ENCODE data around the gene TREML2. TPM values are rescaled to one million over a fixed set of nuclear protein-coding genes. Genes with fewer than 3 reads are reported as not detected.

Gene TREML2
- total RNA-seq, 1 experiment from 2014 or later = not detected

GRCh38 chr6:41236276-41236675 is 35.3 kb upstream of the TREML2 start (continued):
- TF ChIP-seq POLR2AphosphoS5 (IDR thresholded peaks at IDR 0.05; ENCODE audit: low read depth, low read length) = no peak
- no peak for TF ChIP-seq CTCF (IDR thresholded peaks at IDR 0.05 in 2 of 3, conservative IDR thresholded peaks at IDR 0.05 in 1 of 3; ENCODE audit: borderline replicate concordance in 1 of 3, insufficient read depth in 1 of 3, low read depth in 2 of 3, low read length in 2 of 3)
- TF ChIP-seq CBX3 (IDR thresholded peaks at IDR 0.05; ENCODE audit: low read depth) = no peak

GRCh38 chr6:41232667-41233066 is 31.7 kb upstream of the TREML2 start:
- Histone ChIP-seq H3K4me2 (ENCODE audit: low read length) (no peak overlapping the region), H3K9ac (ENCODE audit: low read length) (no peak overlapping the region), H3K79me2 (ENCODE audit: insufficient read depth, low read length) (no peaks in the 10 kb centered on the region), H2AFZ (ENCODE audit: low read depth, low read length, poor library complexity, severe bottlenecking) (no peak overlapping the region), H3K27me3 (ENCODE audit: insufficient read depth, low read length) (peaks cover 36% of the 10 kb centered on the region), H3K4me3 (replicated peaks in 1 of 2; ENCODE audit: low read depth in 1 of 2, low read length in 2 of 2) (no peak overlapping the region), H3K4me1 (ENCODE audit: control insufficient read depth in 1 of 2, insufficient read depth in 2 of 2, low read length in 2 of 2) (no peaks in the 10 kb centered on the region), H3K9me2 (ENCODE audit: insufficient read depth) (no peaks in the 10 kb centered on the region), H4K20me1 (ENCODE audit: insufficient read depth) (no peaks in the 10 kb centered on the region), H3K27ac (ENCODE audit: low read depth, low read length) (no peak overlapping the region), H3K36me3 (ENCODE audit: control insufficient read depth in 1 of 2, insufficient read depth in 2 of 2, low read length in 2 of 2) (no peaks in the 10 kb centered on the region), H3K9me3 (ENCODE audit: control insufficient read depth in 1 of 2, insufficient read depth in 1 of 2, low read depth in 1 of 2, low read length in 2 of 2) (no peaks in the 10 kb centered on the region)
- ATAC-seq (no peak), DNase-seq (ENCODE audit: low read depth, low spot score) (no peak)
- ChIA-PET POLR2A (no interaction called here), CTCF (no interaction called here), RAD21 (ENCODE audit: low non-redundant PET in 1 of 2, low total read pairs in 2 of 2, uncharacterized antibody in 2 of 2, unreplicated experiment in 2 of 2) (no interaction called here)
- TF ChIP-seq CBX3 (IDR thresholded peaks at IDR 0.05; ENCODE audit: low read depth) (no peak), RAD21 (IDR thresholded peaks at IDR 0.05; ENCODE audit: low read depth) (no peak), YY1 (IDR thresholded peaks at IDR 0.05; ENCODE audit: extremely low read depth, insufficient replicate concordance, low read depth, low read length) (no peak), ATF3 (IDR thresholded peaks at IDR 0.05) (no peak), EZH2 (IDR thresholded peaks at IDR 0.05) (no peak), POLR2A (IDR thresholded peaks at IDR 0.05; ENCODE audit: borderline replicate concordance, extremely low read depth, insufficient read depth, insufficient read length) (no peak), MAX (IDR thresholded peaks at IDR 0.05) (no peak), ZBTB33 (IDR thresholded peaks at IDR 0.05; ENCODE audit: extremely low read depth, insufficient replicate concordance, low read length) (no peak), EZH2phosphoT487 (IDR thresholded peaks at IDR 0.05; ENCODE audit: borderline replicate concordance) (no peak), SRF (IDR thresholded peaks at IDR 0.05; ENCODE audit: low read depth) (no peak)
- BruUV-seq (replicated peaks) = no TSS peak
- intact Hi-C loops (cut with micrococcal nuclease) = no loop called here
